HepG2 (cell line): ENCODE data around the gene KRTAP5-1. TPM values are rescaled to one million over a fixed set of nuclear protein-coding genes. Genes with fewer than 3 reads are reported as not detected.
"Not testable (repeated sequence)": the region's sequence is repeated elsewhere in the genome, so short reads cannot be mapped to it uniquely, and the experiment has no call there.

Source experiments
- ATAC-seq: fragments of 200-7000 bp; cut with Tn5 transposase; 3 replicates; pipeline ENCODE4 v1.9.1; 2020; ENCODE audit warnings: mild to moderate bottlenecking, moderate library complexity
- BruUV-seq: library from RNA; stranded (reverse); fragments of 400-500 nt; replicated peaks from 2 replicates; lab custom pipeline; 2021; lab: Mats Ljungman, UMichigan
- CTCF ChIA-PET: fragments of 300-600 bp; formaldehyde crosslinking; extraction: SDS; loops from one replicate; lab custom pipeline; 2021; ENCODE audit warnings: low total read pairs, inconsistent platforms, low intra/inter-chr PET ratio; lab: Yijun Ruan, JAX
- POLR2A ChIA-PET: fragments of 350-600 bp; sonication (Branson Sonifier 250); formaldehyde crosslinking; loops from one replicate; lab custom pipeline; 2020; ENCODE audit warnings: antibody characterized with exemption, inconsistent platforms; lab: Yijun Ruan, JAX
- DNase-seq: peaks from one replicate; pipeline ENCODE4 v3.0.0-alpha.2; 2015; ENCODE audit warnings: low spot score
- FAIRE-seq: peaks from 3 replicates; lab custom pipeline; 2011; peaks lifted over from hg19 to GRCh38; lab: Jason Lieb, UNC
- H2AFZ ChIP-seq: one replicate; pipeline ENCODE4 v1.6.1; 2011; ENCODE audit warnings: low read length, inconsistent platforms
- H3K27ac ChIP-seq: fragments of 300-600 bp; 3 replicates; pipeline ENCODE4 v1.8.0; 2011; ENCODE audit warnings: mixed run types, mild to moderate bottlenecking, mixed read lengths, low read length, inconsistent platforms; ENCODE audit not compliant: insufficient read depth; ENCODE audit errors: extremely low read length
- H3K27me3 ChIP-seq, 2 experiments: fragments of 200-600 bp in 1 of 2; 2 replicates in 1 of 2; 3 replicates in 1 of 2; pipeline versions ENCODE4 v1.6.0 to v1.8.0; 2011; ENCODE audit warnings: low read length in 2 of 2, mild to moderate bottlenecking in 2 of 2, moderate library complexity in 2 of 2, inconsistent platforms in 1 of 2; ENCODE audit not compliant: insufficient read depth in 2 of 2, control insufficient read depth in 1 of 2
- H3K36me3 ChIP-seq, 2 experiments: fragments of 200-600 bp in 1 of 2; replicated peaks in 1 of 2; 2 replicates in 1 of 2; 3 replicates in 1 of 2; pipeline versions ENCODE4 v1.5.1 to v1.8.0; 2011; ENCODE audit warnings: low read length in 2 of 2, inconsistent platforms in 1 of 2; ENCODE audit not compliant: insufficient read depth in 2 of 2, control insufficient read depth in 1 of 2
- H3K4me1 ChIP-seq: 2 replicates; pipeline ENCODE4 v1.5.1; 2012; ENCODE audit warnings: low read length, inconsistent platforms; ENCODE audit not compliant: insufficient read depth
- H3K4me2 ChIP-seq: 2 replicates; pipeline ENCODE4 v1.6.0; 2011; ENCODE audit warnings: low read depth, low read length, inconsistent platforms
- H3K4me3 ChIP-seq, 3 experiments: fragments of 200-600 bp in 1 of 3; sonication (generic), shearing (Covaris generic) in 1 of 3; replicated peaks in 1 of 3; 2 replicates each; pipeline ENCODE4 v1.5.1; 2011 to 2016; ENCODE audit warnings: low read length in 3 of 3, inconsistent platforms in 2 of 3, low read depth in 2 of 3, mild to moderate bottlenecking in 2 of 3, control low read depth in 1 of 3, mixed read lengths in 1 of 3; ENCODE audit not compliant: insufficient read depth in 1 of 3
- H3K79me2 ChIP-seq: one replicate; pipeline ENCODE4 v1.6.1; 2011; ENCODE audit warnings: low read length, inconsistent platforms; ENCODE audit not compliant: insufficient read depth
- H3K9ac ChIP-seq: 2 replicates; pipeline ENCODE4 v1.6.0; 2011; ENCODE audit warnings: mild to moderate bottlenecking, low read depth, low read length, inconsistent platforms; ENCODE audit not compliant: insufficient read depth
- H3K9me3 ChIP-seq: 2 replicates; pipeline ENCODE4 v1.5.1; 2012; ENCODE audit warnings: mild to moderate bottlenecking, low read length
- H4K20me1 ChIP-seq: 2 replicates; pipeline ENCODE4 v1.6.0; 2011; ENCODE audit warnings: inconsistent platforms, mild to moderate bottlenecking, low read length, moderate library complexity; ENCODE audit not compliant: insufficient read depth
- BCL3 ChIP-seq: sonication (generic); formaldehyde crosslinking; IDR thresholded peaks from 2 replicates; pipeline ENCODE4 v1.5.1; 2020; ENCODE audit warnings: mild to moderate bottlenecking, missing genetic modification reagents, moderate library complexity
- DNMT3B ChIP-seq: conservative IDR thresholded peaks from 2 replicates; pipeline ENCODE4 v1.6.1; 2016; ENCODE audit warnings: missing biosample characterization, control low read depth
- LCORL ChIP-seq, 2 experiments: fragments of 450-650 bp in 1 of 2; sonication (generic) in 1 of 2; formaldehyde crosslinking in 1 of 2; IDR thresholded peaks; 2 replicates each; pipeline versions ENCODE4 v1.5.0 to v1.6.1; 2017 to 2020; ENCODE audit warnings: antibody characterized with exemption in 1 of 2, missing genetic modification reagents in 1 of 2
- RXRA ChIP-seq: sonication (generic); formaldehyde crosslinking; IDR thresholded peaks from 2 replicates; pipeline ENCODE4 v1.5.1; 2020; ENCODE audit warnings: missing genetic modification reagents
- WGBS: methylation state at CpG from one replicate; pipeline ENCODE4 v1.1.6; 2017; ENCODE audit warnings: low lambda C conversion rate; 5-methylcytosine and 5-hydroxymethylcytosine counted together
- in situ Hi-C: cut with HindIII; loops from 2 replicates; pipeline ENCODE4 v1.10.0; 2017; ENCODE audit warnings: low pct_unique_long_range_greater_than_20kb; ENCODE audit not compliant: extremely low pct_ligation_motif_present
- intact Hi-C: fragments of 100-400 bp; cut with micrococcal nuclease; formaldehyde crosslinking; loops from one replicate; pipeline ENCODE4 v1.10.0; 2022; ENCODE audit not compliant: unreplicated experiment
- polyA plus RNA-seq, 8 experiments: library from polyadenylated mRNA; depleted of rRNA in 3 of 8; stranded (reverse) in 7 of 8; unstranded in 1 of 8; fragments of >200 nt; fragmentation: Illumina TruSeq in 4 of 8; extraction: Trizol in 4 of 8; gene quantifications; 2 replicates each; pipeline versions ENCODE4 v1.2.1 to v1.2.3, GENCODE V29; 2011 to 2016; ENCODE audit warnings: low read depth in 4 of 8, missing spikeins in 1 of 8, mixed read lengths in 1 of 8; ENCODE audit not compliant: insufficient read depth in 1 of 8
- total RNA-seq, 5 experiments: library from RNA; depleted of rRNA; stranded (reverse); fragments of >200 nt; fragmentation: Illumina TruSeq; extraction: Trizol; gene quantifications; 2 replicates each; pipeline ENCODE4 v1.2.3, GENCODE V29; 2016; ENCODE audit warnings: low read depth in 1 of 5
- TF ChIP-seq, protein P1 (sequence below): sonication (generic); formaldehyde crosslinking; IDR thresholded peaks from 2 replicates; pipeline ENCODE4 v1.8.0; 2022; ENCODE audit warnings: mild to moderate bottlenecking, missing genetic modification reagents

Gene KRTAP5-1
- total and polyA plus RNA-seq, 2 of the 13 experiments (the other 11 are each of a cell fraction or from before 2014, with no cell fraction given): not detected

DNA sequence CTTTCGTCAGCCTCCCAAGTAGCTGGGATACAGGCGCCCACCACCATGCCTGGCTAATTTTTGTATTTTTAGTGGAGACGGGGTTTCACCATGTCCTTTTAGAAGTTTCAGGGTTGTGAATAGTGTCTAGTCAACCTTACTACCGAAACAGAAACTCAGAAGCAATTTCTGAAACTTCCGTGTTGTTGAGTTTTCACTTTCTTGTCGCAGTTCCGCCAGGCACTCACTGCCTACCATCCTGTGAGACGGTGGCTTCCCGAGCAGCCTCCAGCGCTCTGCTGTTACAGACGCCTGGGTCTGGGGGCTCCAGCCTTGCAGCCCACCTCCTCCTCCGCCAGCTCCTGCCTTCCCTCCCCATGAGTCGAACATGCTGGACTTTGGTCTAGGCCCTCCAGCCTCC, 20.8 kb upstream of the KRTAP5-1 start:
- CTCF ChIA-PET: not testable (repeated sequence)
- WGBS: 62% methylated on average over 13 of the region's 13 CpGs

DNA sequence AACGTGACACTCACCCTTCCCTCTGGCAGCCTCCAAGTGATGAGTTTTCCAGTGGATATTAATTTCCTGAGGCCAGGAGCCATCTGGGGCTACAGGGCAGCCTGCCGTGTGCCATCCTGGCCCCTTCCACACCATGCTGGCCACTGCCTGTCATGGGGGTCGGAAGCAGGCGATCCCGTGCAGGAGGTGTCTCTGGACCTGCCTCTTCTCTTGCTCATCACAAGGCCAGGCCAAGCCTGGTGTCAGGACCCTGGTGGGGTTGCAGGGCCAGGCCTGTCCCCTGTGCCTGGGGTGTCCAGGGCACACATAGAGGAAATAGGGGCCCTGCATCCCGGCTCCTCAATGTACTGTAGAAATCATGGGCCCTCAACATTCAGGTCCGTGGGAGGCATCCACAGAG, 19.6 kb upstream of the KRTAP5-1 start:
- BruUV-seq: no TSS peak
- ChIA-PET POLR2A (no interaction called here), CTCF (no interaction called here)
- H3K4me1 ChIP-seq: no peaks in the 10 kb centered on the region; the same call in 1 of the 2 replicates
- H3K9me3 ChIP-seq: no peaks in the 10 kb centered on the region
- in situ Hi-C loops (no loop called here), intact Hi-C loops (no loop called here)
- H2AFZ ChIP-seq: no peak overlapping the region
- no peak for TF ChIP-seq DNMT3B (CRISPR knock-in tag)
- no peak overlapping the region for H3K27ac ChIP-seq
- no peak for ATAC-seq
- H3K9ac ChIP-seq: no peak overlapping the region
- peaks cover 2 to 33% of the 10 kb centered on the region in 2 experiments; a peak in 4 of 5 replicates for H3K27me3 ChIP-seq
- 32% methylated on average over 5 of the region's 7 CpGs for WGBS
- H4K20me1 ChIP-seq: no peaks in the 10 kb centered on the region
- no peak for FAIRE-seq
- no peaks in the 10 kb centered on the region for H3K79me2 ChIP-seq
- DNase-seq: no peak
- no peaks in the 10 kb centered on the region for H3K36me3 ChIP-seq
- no peak overlapping the region for H3K4me2 ChIP-seq
- H3K4me3 ChIP-seq: no peak overlapping the region

More for the DNA sequence above, 20.8 kb upstream of the KRTAP5-1 start:
- H3K4me2 ChIP-seq, FAIRE-seq, H3K27ac ChIP-seq, H4K20me1 ChIP-seq, H3K36me3 ChIP-seq, BruUV-seq, in situ Hi-C loops, DNase-seq, H3K9me3 ChIP-seq, H3K4me3 ChIP-seq, H3K9ac ChIP-seq, H2AFZ ChIP-seq, ATAC-seq, intact Hi-C loops, POLR2A ChIA-PET, H3K4me1 ChIP-seq, H3K79me2 ChIP-seq: not testable (repeated sequence)
- peaks cover 2 to 31% of the 10 kb centered on the region in 2 experiments; a peak in 4 of 5 replicates for H3K27me3 ChIP-seq

DNA sequence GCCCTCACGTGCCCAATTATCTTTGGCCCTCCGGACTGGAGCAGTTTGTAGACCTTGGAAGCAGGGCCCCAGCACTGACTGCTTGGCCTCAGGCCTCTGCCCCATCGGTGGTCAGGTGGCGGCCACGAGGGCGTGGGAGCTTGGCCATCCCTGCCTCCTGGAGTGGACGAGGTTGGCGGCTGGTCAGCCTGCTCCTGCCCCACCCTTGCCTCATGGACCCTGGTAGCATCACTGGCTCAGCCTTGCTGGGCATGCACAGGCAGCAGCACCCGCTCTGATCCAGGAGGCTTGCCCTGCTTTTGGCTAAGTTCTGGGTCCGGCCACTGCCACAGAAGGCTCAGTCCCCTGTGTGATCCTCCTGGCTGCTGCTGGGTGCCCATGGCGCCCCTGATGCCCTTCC, 19.1 kb upstream of the KRTAP5-1 start:
- H3K4me3 ChIP-seq: no peak overlapping the region
- ChIA-PET POLR2A (no interaction called here), CTCF (no interaction called here)
- BruUV-seq: no TSS peak
- peaks cover 2 to 33% of the 10 kb centered on the region in 2 experiments; a peak in 4 of 5 replicates for H3K27me3 ChIP-seq
- intact Hi-C loops (no loop called here), in situ Hi-C loops (no loop called here)
- no peak for ATAC-seq
- H3K79me2 ChIP-seq: no peaks in the 10 kb centered on the region
- no peaks in the 10 kb centered on the region; the same call in 1 of the 2 replicates for H3K4me1 ChIP-seq
- DNase-seq: no peak
- FAIRE-seq: no peak
- H3K9me3 ChIP-seq: no peaks in the 10 kb centered on the region
- H3K36me3 ChIP-seq: no peaks in the 10 kb centered on the region
- no peaks in the 10 kb centered on the region for H4K20me1 ChIP-seq
- 0% methylated on average over 6 of the region's 11 CpGs for WGBS
- no peak overlapping the region for H2AFZ ChIP-seq
- H3K4me2 ChIP-seq: no peak overlapping the region
- H3K27ac ChIP-seq: no peak overlapping the region
- no peak overlapping the region for H3K9ac ChIP-seq
- TF ChIP-seq, protein P1, sequence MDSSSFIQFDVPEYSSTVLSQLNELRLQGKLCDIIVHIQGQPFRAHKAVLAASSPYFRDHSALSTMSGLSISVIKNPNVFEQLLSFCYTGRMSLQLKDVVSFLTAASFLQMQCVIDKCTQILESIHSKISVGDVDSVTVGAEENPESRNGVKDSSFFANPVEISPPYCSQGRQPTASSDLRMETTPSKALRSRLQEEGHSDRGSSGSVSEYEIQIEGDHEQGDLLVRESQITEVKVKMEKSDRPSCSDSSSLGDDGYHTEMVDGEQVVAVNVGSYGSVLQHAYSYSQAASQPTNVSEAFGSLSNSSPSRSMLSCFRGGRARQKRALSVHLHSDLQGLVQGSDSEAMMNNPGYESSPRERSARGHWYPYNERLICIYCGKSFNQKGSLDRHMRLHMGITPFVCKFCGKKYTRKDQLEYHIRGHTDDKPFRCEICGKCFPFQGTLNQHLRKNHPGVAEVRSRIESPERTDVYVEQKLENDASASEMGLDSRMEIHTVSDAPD (CRISPR knock-in tag): no peak
- TF ChIP-seq RXRA (no peak), LCORL (IDR thresholded peaks at IDR 0.05) (no peak), LCORL (CRISPR knock-in tag; IDR thresholded peaks at IDR 0.05) (no peak), BCL3 (CRISPR knock-in tag) (no peak)
